ENCODE measurements around the gene FUT8.

Gene FUT8

GRCh38 chr14:65560340-65561027 is 148.0 kb downstream of the FUT8 start:
- no peak for DNase-seq (ENCODE audit: low read depth)
- TF ChIP-seq, protein P1, sequence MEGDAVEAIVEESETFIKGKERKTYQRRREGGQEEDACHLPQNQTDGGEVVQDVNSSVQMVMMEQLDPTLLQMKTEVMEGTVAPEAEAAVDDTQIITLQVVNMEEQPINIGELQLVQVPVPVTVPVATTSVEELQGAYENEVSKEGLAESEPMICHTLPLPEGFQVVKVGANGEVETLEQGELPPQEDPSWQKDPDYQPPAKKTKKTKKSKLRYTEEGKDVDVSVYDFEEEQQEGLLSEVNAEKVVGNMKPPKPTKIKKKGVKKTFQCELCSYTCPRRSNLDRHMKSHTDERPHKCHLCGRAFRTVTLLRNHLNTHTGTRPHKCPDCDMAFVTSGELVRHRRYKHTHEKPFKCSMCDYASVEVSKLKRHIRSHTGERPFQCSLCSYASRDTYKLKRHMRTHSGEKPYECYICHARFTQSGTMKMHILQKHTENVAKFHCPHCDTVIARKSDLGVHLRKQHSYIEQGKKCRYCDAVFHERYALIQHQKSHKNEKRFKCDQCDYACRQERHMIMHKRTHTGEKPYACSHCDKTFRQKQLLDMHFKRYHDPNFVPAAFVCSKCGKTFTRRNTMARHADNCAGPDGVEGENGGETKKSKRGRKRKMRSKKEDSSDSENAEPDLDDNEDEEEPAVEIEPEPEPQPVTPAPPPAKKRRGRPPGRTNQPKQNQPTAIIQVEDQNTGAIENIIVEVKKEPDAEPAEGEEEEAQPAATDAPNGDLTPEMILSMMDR (conservative IDR thresholded peaks at IDR 0.05; ENCODE audit: low read depth, low read length): no peak
- H3K4me3 ChIP-seq (ENCODE audit: low read depth, low read length): no peak overlapping the region

DNA sequence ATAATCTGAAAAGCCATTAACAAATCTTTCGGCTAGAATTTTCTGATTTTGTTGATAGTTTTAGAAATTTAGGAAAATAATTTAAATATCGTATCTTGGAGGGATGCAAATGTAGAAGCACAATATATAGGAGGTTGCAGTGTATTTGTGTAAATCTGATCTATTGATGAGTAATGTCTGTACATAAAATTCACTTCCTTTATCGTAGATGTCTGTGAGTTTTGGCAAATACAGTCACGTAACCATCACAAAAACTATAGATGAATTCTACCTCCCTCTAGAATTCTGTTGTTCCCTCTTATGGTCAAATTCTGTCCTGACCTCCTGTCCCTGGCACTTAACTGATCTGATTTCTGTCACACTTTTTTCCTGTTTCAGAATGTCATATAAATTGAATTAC is 151.8 kb downstream of the FUT8 start:
- TF ChIP-seq, protein P1 (conservative IDR thresholded peaks at IDR 0.05; ENCODE audit: low read depth, low read length): no peak
- no peak for DNase-seq (ENCODE audit: low read depth)
- no peak overlapping the region for H3K4me3 ChIP-seq (ENCODE audit: low read depth, low read length)

GRCh38 chr14:65565948-65566347 is 153.4 kb downstream of the FUT8 start:
- TF ChIP-seq, protein P1 (conservative IDR thresholded peaks at IDR 0.05; ENCODE audit: low read depth, low read length): no peak
- no peak for DNase-seq (ENCODE audit: low read depth)
- no peak overlapping the region for H3K4me3 ChIP-seq (ENCODE audit: low read depth, low read length)

DNA sequence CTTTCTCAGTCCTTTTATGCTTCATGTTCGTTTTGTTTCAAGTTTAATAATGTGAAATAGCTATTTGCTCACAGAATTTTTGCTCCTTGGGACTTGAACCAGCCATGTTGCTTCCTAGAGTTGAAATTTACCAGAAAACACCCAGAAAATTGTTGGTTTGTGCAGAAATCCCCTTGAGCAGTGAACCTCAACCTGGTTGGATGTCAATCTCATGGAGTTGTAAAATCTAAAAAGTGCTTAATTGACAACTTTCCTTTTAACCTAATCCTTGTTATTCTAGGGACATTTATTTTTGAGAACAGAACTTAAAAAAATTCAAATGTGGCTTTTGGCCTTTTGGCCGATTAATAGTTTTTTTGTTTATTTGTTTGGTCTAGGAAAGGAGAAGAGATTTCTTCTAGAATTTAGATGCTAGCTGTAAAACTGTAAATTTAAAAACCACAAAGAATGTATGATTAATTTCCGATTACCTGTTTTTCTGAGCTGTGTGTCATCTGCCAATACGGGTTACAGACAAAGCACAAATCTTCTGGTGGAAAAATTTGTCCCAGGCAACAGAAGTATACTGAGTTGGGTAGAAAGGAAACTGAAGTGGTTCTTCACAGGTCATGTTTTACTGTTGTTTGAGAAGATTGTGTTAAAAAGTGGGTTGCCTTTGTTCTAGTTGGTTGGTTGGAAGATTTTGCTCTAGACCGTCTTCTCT is 154.4 kb downstream of the FUT8 start:
- TF ChIP-seq, protein P1 (conservative IDR thresholded peaks at IDR 0.05; ENCODE audit: low read depth, low read length): no peak
- no peak overlapping the region for H3K4me3 ChIP-seq (ENCODE audit: low read depth, low read length)
- DNase-seq (ENCODE audit: low read depth): peak; percentile 5

- no peak overlapping the region for H3K4me3 ChIP-seq (ENCODE audit: low read depth, low read length)
- no peak for DNase-seq (ENCODE audit: low read depth)
- TF ChIP-seq, protein P1 (conservative IDR thresholded peaks at IDR 0.05; ENCODE audit: low read depth, low read length): no peak
These were observed 162.1 kb downstream of the FUT8 start for GRCh38 chr14:65574611-65575010.

DNA sequence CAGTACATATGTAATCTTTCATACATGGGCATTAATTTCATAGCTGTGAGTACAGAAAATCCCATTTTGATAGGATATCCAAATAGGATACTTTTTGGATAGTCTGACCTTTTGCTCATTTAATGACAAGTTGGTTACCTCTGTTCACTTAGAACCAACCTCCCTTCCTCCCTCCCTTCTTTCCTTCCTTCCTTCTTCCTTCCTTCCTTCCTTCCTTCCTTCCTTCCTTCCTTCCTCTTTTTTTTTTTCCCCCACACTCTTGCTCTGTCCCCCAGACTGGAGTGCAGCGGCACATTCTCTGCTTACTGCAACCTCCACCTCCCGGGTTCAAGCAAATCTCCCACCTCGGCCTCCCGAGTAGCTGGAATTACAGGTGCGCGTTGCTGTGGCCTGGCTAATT is 162.9 kb downstream of the FUT8 start:
- no peak for DNase-seq (ENCODE audit: low read depth)
- H3K4me3 ChIP-seq (ENCODE audit: low read depth, low read length): no peak overlapping the region
- TF ChIP-seq, protein P1 (conservative IDR thresholded peaks at IDR 0.05; ENCODE audit: low read depth, low read length): no peak

DNA sequence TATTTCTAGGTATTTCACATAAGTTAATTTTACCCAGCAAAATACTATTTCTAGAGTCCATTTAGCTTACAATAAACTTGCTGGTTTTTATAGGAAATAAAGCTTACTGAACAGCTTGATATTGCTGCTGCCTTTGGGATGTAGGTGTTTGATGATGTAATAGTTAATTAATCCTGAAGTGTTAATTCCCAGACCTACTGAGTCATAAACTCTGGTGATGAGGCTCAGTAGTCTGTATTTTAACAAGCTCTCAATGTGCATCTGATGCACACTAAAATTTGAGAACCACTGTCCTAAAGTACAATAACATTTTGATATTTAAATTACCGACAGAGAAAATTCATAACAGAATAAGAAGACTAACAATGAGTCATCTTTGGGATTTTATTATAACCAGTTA is 168.4 kb downstream of the FUT8 start:
- TF ChIP-seq, protein P1 (conservative IDR thresholded peaks at IDR 0.05; ENCODE audit: low read depth, low read length): no peak
- DNase-seq (ENCODE audit: low read depth): no peak
- no peak overlapping the region for H3K4me3 ChIP-seq (ENCODE audit: low read depth, low read length)

Data from choroid plexus epithelial cell (primary cell).